HL-60 (cell line): ENCODE data around the gene LIPF.
"Not testable (repeated sequence)": the region's sequence is repeated elsewhere in the genome, so short reads cannot be mapped to it uniquely, and the experiment has no call there.

ENCODE experiments used
- DNase-seq, 2 experiments: peaks; one replicate each; pipeline ENCODE4 v3.0.0-alpha.2; 2010 to 2020; ENCODE audit warnings: low read depth in 1 of 2, low spot score in 1 of 2
- H3K27ac ChIP-seq: fragments of 250-450 bp; sonication (Bioruptor Pico); replicated peaks from 2 replicates; pipeline ENCODE4 v1.5.1; 2020; ENCODE audit warnings: mild to moderate bottlenecking, moderate library complexity
- H3K27me3 ChIP-seq: fragments of 250-450 bp; sonication (Bioruptor Pico); 2 replicates; pipeline ENCODE4 v1.5.1; 2021; ENCODE audit warnings: mild to moderate bottlenecking, moderate library complexity; ENCODE audit not compliant: insufficient read depth, poor library complexity, severe bottlenecking
- H3K4me3 ChIP-seq: replicated peaks from 2 replicates; pipeline ENCODE4 v1.5.1; 2011; ENCODE audit warnings: mild to moderate bottlenecking, control low read depth, low read length; ENCODE audit not compliant: insufficient read depth
- CTCF ChIP-seq: IDR thresholded peaks from one replicate; pipeline ENCODE4 v1.5.1; 2011; ENCODE audit warnings: low read length, control low read depth, inconsistent platforms; ENCODE audit not compliant: insufficient read depth
- GABPA ChIP-seq: IDR thresholded peaks from 2 replicates; pipeline ENCODE4 v1.6.1; 2012; ENCODE audit warnings: low read depth
- POLR2AphosphoS5 ChIP-seq: IDR thresholded peaks from 2 replicates; pipeline ENCODE4 v1.6.1; 2012; ENCODE audit warnings: low read depth
- REST ChIP-seq: IDR thresholded peaks from 2 replicates; pipeline ENCODE4 v1.6.1; 2012; ENCODE audit warnings: low read depth; ENCODE audit not compliant: insufficient replicate concordance
- SPI1 ChIP-seq: IDR thresholded peaks from 2 replicates; pipeline ENCODE4 v1.6.1; 2012; ENCODE audit warnings: low read depth, mild to moderate bottlenecking, borderline replicate concordance

Gene LIPF

GRCh38 chr10:88702848-88703597 is 38.8 kb downstream of the LIPF start:
- no peak for TF ChIP-seq REST
- no peak for TF ChIP-seq GABPA
- no peak for TF ChIP-seq POLR2AphosphoS5
- TF ChIP-seq SPI1 = no peak
- no peak for TF ChIP-seq CTCF
- no peak for DNase-seq
- H3K4me3 ChIP-seq = no peak overlapping the region
- no peak overlapping the region for H3K27ac ChIP-seq
- peaks cover 4% of the 10 kb centered on the region for H3K27me3 ChIP-seq

GRCh38 chr10:88705958-88706357 is 41.7 kb downstream of the LIPF start, which contains the start of gene LIPK:
Gene LIPK, plus strand, starts transcription at chr10:88706249. Its CDS starts 18,295 bp downstream, at chr10:88724544.
- no peak within 1 kb of the TSS for H3K4me3 ChIP-seq
- H3K27ac ChIP-seq = no peak within 1 kb of the TSS
- DNase-seq = no peak
- no peak for TF ChIP-seq REST
- no peaks in the 10 kb centered on the region for H3K27me3 ChIP-seq

- no peak overlapping the region for H3K27ac ChIP-seq
- DNase-seq = no peak
- no peak overlapping the region for H3K4me3 ChIP-seq
- no peaks in the 10 kb centered on the region for H3K27me3 ChIP-seq
- TF ChIP-seq CTCF = no peak
- TF ChIP-seq REST = no peak
- TF ChIP-seq GABPA = no peak
- no peak for TF ChIP-seq SPI1
- TF ChIP-seq POLR2AphosphoS5 = no peak
Observed at GRCh38 chr10:88707429-88708155, 43.4 kb downstream of the LIPF start.

GRCh38 chr10:88709361-88709760 is 45.1 kb downstream of the LIPF start:
- not testable (repeated sequence) for DNase-seq, H3K27ac ChIP-seq, H3K4me3 ChIP-seq, H3K27me3 ChIP-seq
